ENCODE data around the gene TAF6L.

GRCh38 chr11:62788991-62789390, 17.8 kb downstream of the TAF6L start:
- no peak for TF ChIP-seq CTCF (IDR thresholded peaks at IDR 0.05)
- no peak for TF ChIP-seq POLR2A (IDR thresholded peaks at IDR 0.05)
